Measurements from ENCODE around the gene MTNR1B. TPM values are rescaled to one million over a fixed set of nuclear protein-coding genes. Genes with fewer than 3 reads are reported as not detected.

Gene MTNR1B
- polyA plus RNA-seq, 2 of the 4 experiments (the other 2 are of a cell fraction) = not detected

DNA sequence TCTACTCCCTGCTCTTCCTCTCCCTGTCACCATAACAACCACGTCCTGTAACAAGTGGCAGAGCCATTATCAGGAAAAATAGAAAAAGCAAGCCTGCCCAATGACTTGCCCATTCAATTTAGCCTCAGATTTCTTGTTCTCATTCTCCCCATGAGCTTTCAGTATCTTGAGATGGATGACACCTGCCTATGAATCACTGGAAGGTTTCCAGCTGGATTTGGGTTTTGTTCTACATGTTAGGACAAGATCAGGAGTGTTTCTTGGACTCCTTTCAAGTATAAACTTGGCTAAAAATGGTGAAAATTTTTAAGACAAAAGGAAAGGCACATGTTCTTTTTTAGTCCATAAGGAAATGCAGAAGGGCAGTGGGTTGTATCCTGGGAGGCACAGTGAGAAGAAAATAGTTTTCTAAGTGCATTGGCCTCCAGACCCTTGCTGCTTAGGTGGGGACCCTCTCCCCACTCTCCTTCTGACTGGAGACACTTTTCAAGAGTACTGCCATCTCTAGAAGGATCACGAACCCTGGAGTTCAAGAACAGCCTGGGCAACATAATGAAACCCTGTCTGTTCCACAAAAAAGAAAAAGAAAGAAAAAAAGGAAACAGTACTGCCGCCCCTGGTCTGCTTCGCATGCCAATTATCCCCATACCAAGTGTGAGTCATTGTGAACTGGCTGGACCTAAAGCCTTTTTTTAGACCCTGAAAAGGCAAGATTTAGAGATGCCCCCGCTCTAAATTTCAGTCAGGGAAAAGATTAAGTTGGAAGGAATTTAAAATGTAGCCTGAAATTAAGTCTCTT, 51.0 kb downstream of the MTNR1B start:
- Histone ChIP-seq H3K4me2 (peak overlapping the region; percentile 76), H3K4me3 (no peak overlapping the region), H3K9me3 (peaks cover 4% of the 10 kb centered on the region; the same call in 2 of the 3 replicates), H3K27ac (peak overlapping the region; percentile 84 to 90), H3K4me1 (peaks cover 39% of the 10 kb centered on the region)
- TF ChIP-seq HEYL (CRISPR knock-in tag; IDR thresholded peaks at IDR 0.05) (no peak), FOSL2 (IDR thresholded peaks at IDR 0.05) (no peak), FOSL2 (CRISPR knock-in tag; IDR thresholded peaks at IDR 0.05) (no peak), FOSB (CRISPR knock-in tag; IDR thresholded peaks at IDR 0.05) (no peak), KDM5A (IDR thresholded peaks at IDR 0.05) (no peak), MAFK (IDR thresholded peaks at IDR 0.05; ENCODE audit: partially characterized antibody) (no peak), EHF (CRISPR knock-in tag; IDR thresholded peaks at IDR 0.05) (no peak), CHD2 (IDR thresholded peaks at IDR 0.05; ENCODE audit: low read length, partially characterized antibody) (no peak)
- TF ChIP-seq, protein P1, sequence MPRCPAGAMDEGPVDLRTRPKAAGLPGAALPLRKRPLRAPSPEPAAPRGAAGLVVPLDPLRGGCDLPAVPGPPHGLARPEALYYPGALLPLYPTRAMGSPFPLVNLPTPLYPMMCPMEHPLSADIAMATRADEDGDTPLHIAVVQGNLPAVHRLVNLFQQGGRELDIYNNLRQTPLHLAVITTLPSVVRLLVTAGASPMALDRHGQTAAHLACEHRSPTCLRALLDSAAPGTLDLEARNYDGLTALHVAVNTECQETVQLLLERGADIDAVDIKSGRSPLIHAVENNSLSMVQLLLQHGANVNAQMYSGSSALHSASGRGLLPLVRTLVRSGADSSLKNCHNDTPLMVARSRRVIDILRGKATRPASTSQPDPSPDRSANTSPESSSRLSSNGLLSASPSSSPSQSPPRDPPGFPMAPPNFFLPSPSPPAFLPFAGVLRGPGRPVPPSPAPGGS (IDR thresholded peaks at IDR 0.05) = no peak
- WGBS (ENCODE audit: missing lambda C conversion rate) = 19% methylated on average over 5 of the region's 5 CpGs
- POLR2A ChIA-PET = interaction anchor here (0.9 to 1.2 kb wide), 2 partner anchors 12 to 34 kb away, joined by 3 read pairs; no protein-coding TSS in a partner anchor
- peak; percentile 8 to 18 for DNase-seq (ENCODE audit: low read depth in 1 of 2, low spot score in 1 of 2)
- peak; percentile 67 to 80; a peak in 5 of 6 replicates for ATAC-seq
- FAIRE-seq = no peak
- CTCF ChIA-PET = no interaction called here

DNA sequence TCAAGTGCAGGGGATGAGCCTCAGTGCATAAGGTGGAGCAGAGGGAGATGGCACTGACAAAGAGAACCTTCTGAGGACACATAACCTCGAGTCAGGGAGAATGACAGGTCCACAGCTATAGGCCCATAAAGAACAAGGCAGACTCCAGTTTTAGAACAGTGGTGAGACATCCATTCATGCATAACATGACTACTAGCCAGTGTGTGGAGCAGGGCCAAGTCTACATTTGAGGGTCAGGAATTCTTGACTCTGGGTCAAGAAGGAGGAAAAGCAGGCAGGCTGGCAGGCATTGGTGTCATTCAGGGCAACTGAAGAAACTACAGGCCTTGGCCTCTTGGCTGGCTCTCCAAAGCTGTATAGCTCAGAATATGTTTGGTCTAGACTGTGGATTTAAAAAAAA, 54.9 kb downstream of the MTNR1B start:
- ChIA-PET CTCF (interaction anchor here (0.7 kb wide), 1 partner anchor 8 kb away, joined by 3 read pairs; no protein-coding TSS in a partner anchor), POLR2A (no interaction called here)
- TF ChIP-seq HOXA7 (CRISPR knock-in tag; IDR thresholded peaks at IDR 0.05) (no peak), KDM5A (IDR thresholded peaks at IDR 0.05) (no peak), NR3C1 (IDR thresholded peaks at IDR 0.05) (no peak), TP53 (CRISPR knock-in tag; IDR thresholded peaks at IDR 0.05) (no peak)
- no peak for DNase-seq (ENCODE audit: low read depth in 1 of 2, low spot score in 1 of 2)
- WGBS (ENCODE audit: missing lambda C conversion rate) = 10% methylated on average over 1 of the region's 1 CpG
- H3K4me1 ChIP-seq = peaks cover 27% of the 10 kb centered on the region
- no peak for ATAC-seq
- H3K9me3 ChIP-seq = no peaks in the 10 kb centered on the region
- no peak for FAIRE-seq
- H3K4me2 ChIP-seq = no peak overlapping the region
- 0 out of 6 replicates have a peak overlapping the region, but pooled peaks of 1 of the 2 experiments have one; percentile 2 for H3K27ac ChIP-seq
- H3K4me3 ChIP-seq = no peak overlapping the region

DNA sequence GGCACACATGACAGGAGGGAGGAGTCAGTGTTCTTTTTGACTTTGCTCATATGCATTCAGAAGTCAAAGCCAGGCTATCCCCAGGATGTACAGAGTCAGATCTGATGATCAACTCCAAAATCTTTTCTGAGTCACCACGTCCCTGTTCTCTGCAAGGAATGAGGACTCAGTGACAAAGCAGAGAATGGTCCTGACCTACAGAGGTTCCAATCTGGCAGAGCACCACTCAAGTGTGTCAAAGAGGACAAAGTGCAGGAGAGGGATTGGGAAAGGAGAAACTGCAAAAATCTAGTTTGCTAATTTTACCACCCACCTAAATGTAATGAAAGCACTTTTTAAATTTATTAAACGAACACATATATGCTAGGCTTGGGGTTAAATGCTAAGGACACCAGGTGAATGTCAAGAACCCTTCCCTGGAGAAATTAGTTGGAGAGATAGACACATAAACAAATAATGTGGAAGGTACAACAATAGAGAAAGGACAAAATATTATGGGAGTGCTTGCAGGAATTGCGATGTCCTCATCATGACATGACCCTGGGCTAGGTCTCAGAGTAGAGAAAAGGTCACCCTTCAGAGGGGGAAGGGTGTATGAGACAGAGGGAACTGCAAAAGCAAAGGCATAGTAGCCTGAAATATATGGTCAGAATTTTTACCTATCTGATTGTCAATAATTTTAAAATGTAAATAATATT, 56.3 kb downstream of the MTNR1B start:
- Histone ChIP-seq H3K9me3 (no peaks in the 10 kb centered on the region), H3K4me1 (peaks cover 14% of the 10 kb centered on the region), H3K27ac (no peak overlapping the region), H3K4me2 (no peak overlapping the region), H3K4me3 (no peak overlapping the region)
- WGBS (ENCODE audit: missing lambda C conversion rate) = 54% methylated on average over 3 of the region's 3 CpGs
- ATAC-seq (no peak), FAIRE-seq (no peak), DNase-seq (ENCODE audit: low read depth in 1 of 2, low spot score in 1 of 2) (no peak)
- POLR2A ChIA-PET = no interaction called here
- no peak for TF ChIP-seq ZFP36 (IDR thresholded peaks at IDR 0.05; ENCODE audit: borderline replicate concordance, partially characterized antibody)
- TF ChIP-seq, protein P2, sequence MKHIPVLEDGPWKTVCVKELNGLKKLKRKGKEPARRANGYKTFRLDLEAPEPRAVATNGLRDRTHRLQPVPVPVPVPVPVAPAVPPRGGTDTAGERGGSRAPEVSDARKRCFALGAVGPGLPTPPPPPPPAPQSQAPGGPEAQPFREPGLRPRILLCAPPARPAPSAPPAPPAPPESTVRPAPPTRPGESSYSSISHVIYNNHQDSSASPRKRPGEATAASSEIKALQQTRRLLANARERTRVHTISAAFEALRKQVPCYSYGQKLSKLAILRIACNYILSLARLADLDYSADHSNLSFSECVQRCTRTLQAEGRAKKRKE (CRISPR knock-in tag; IDR thresholded peaks at IDR 0.05; ENCODE audit: low read depth) = no peak
- no peak for TF ChIP-seq MAFK (IDR thresholded peaks at IDR 0.05; ENCODE audit: partially characterized antibody)
- CTCF ChIA-PET = interaction anchor here (0.6 kb wide), 1 partner anchor 53 kb away, joined by 3 read pairs; no protein-coding TSS in a partner anchor

DNA sequence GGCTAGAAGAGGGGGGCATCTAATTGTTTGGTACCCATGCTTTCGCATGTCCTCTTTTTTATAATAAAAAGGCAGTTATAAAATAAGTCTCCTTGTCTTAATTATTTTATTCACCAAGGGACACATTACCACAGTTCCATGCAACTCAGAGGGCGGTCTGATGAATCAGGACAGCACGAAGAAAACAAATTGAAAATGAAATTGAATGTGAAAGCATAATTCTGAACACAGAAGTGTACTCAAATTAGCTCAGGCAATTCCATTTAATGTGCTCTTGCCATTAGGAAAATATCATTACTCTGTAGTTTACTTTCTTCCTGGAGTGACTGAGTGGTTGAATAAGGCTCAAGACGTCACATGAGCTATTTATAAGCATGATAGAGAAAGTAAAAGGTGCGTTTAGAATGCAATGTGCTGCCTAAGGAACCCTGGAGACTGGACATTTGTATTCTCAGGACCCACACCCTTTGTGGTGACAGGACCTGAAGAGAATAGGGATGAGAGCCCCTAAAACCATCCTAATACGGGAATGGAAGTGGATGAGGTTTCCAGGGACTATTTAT, 59.6 kb downstream of the MTNR1B start:
- CTCF ChIA-PET = no interaction called here
- TF ChIP-seq HOXB5 (CRISPR knock-in tag; IDR thresholded peaks at IDR 0.05) (no peak), SREBF2 (IDR thresholded peaks at IDR 0.05) (no peak), PHF8 (IDR thresholded peaks at IDR 0.05; ENCODE audit: borderline replicate concordance, low read depth) (no peak), ZSCAN20 (CRISPR knock-in tag; IDR thresholded peaks at IDR 0.05) (no peak), JUN (IDR thresholded peaks at IDR 0.05) (no peak), HDAC2 (IDR thresholded peaks at IDR 0.05) (no peak), ZC3H11A (IDR thresholded peaks at IDR 0.05) (no peak), CHD2 (IDR thresholded peaks at IDR 0.05; ENCODE audit: low read length, partially characterized antibody) (no peak), HEYL (CRISPR knock-in tag; IDR thresholded peaks at IDR 0.05) (no peak), MYC (IDR thresholded peaks at IDR 0.05; ENCODE audit: borderline replicate concordance, low read length) (no peak), CEBPB (IDR thresholded peaks at IDR 0.05) (no peak), TP53 (CRISPR knock-in tag; IDR thresholded peaks at IDR 0.05) (no peak), KDM1A (IDR thresholded peaks at IDR 0.05; ENCODE audit: low read depth) (no peak)
- TF ChIP-seq, protein P1 (IDR thresholded peaks at IDR 0.05) = no peak
- TF ChIP-seq, protein P3, sequence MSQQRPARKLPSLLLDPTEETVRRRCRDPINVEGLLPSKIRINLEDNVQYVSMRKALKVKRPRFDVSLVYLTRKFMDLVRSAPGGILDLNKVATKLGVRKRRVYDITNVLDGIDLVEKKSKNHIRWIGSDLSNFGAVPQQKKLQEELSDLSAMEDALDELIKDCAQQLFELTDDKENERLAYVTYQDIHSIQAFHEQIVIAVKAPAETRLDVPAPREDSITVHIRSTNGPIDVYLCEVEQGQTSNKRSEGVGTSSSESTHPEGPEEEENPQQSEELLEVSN (IDR thresholded peaks at IDR 0.05; ENCODE audit: borderline replicate concordance, low read depth) = no peak

More for the DNA sequence above, 59.6 kb downstream of the MTNR1B start:
- POLR2A ChIA-PET = no interaction called here
- no peak for DNase-seq (ENCODE audit: low read depth in 1 of 2, low spot score in 1 of 2)
- ATAC-seq = no peak
- no peak overlapping the region for H3K4me3 ChIP-seq
- 63% methylated on average over 6 of the region's 6 CpGs for WGBS (ENCODE audit: missing lambda C conversion rate)
- H3K9me3 ChIP-seq = no peaks in the 10 kb centered on the region
- no peak overlapping the region for H3K27ac ChIP-seq
- FAIRE-seq = no peak
- peaks cover 5% of the 10 kb centered on the region; the same call in 1 of the 3 replicates for H3K4me1 ChIP-seq
- no peak overlapping the region for H3K4me2 ChIP-seq

Measured in A549 (cell line).